Small intestine (tissue), 16 donors: ENCODE results near the gene NPAS4. TPM values are rescaled to one million over a fixed set of nuclear protein-coding genes. Genes with fewer than 3 reads are reported as not detected.
"Not testable (repeated sequence)": the region's sequence is repeated elsewhere in the genome, so short reads cannot be mapped to it uniquely, and the experiment has no call there.

Experiments
- DNase-seq, 2 donors: peaks; one replicate each; pipeline versions ENCODE4 v3.0.0 to v3.0.0-alpha.2; 2013
- FAIRE-seq: peaks from 2 replicates; lab custom pipeline; 2012; peaks lifted over from hg19 to GRCh38; lab: Jason Lieb, UNC
- H3K27ac ChIP-seq, 3 donors: one replicate each; pipeline ENCODE4 v1.5.1; 2013; ENCODE audit warnings: low read length in 2 of 3, mild to moderate bottlenecking in 2 of 3, control low read depth in 1 of 3, inconsistent platforms in 1 of 3, low read depth in 1 of 3, moderate library complexity in 1 of 3
- H3K27me3 ChIP-seq, 3 donors: one replicate each; pipeline ENCODE4 v1.6.1; 2013; ENCODE audit warnings: low read length in 3 of 3, inconsistent platforms in 1 of 3; ENCODE audit not compliant: control insufficient read depth in 3 of 3, insufficient read depth in 3 of 3
- H3K36me3 ChIP-seq, 3 donors: one replicate each; pipeline ENCODE4 v1.6.1; 2013; ENCODE audit warnings: low read length in 3 of 3, inconsistent platforms in 1 of 3, low read depth in 1 of 3, mild to moderate bottlenecking in 1 of 3, moderate library complexity in 1 of 3; ENCODE audit not compliant: control insufficient read depth in 3 of 3, insufficient read depth in 2 of 3
- H3K4me1 ChIP-seq, 3 donors: one replicate each; pipeline ENCODE4 v1.6.1; 2013; ENCODE audit warnings: low read length in 2 of 3, inconsistent platforms in 1 of 3, low read depth in 1 of 3, mild to moderate bottlenecking in 1 of 3, moderate library complexity in 1 of 3; ENCODE audit not compliant: control insufficient read depth in 3 of 3, insufficient read depth in 2 of 3
- H3K4me3 ChIP-seq, 3 donors: one replicate each; pipeline ENCODE4 v1.5.1; 2013; ENCODE audit warnings: low read length in 3 of 3, control low read depth in 1 of 3, inconsistent platforms in 1 of 3, low read depth in 1 of 3, mild to moderate bottlenecking in 1 of 3, moderate library complexity in 1 of 3
- H3K9me3 ChIP-seq, 2 donors: one replicate each; pipeline ENCODE4 v1.6.1; 2013; ENCODE audit warnings: low read depth in 1 of 2, low read length in 1 of 2; ENCODE audit not compliant: control insufficient read depth in 2 of 2, insufficient read depth in 1 of 2
- WGBS, 3 donors: extraction: QIAGEN DNeasy Blood & Tissue Kit; methylation state at CpG; one replicate each; pipeline ENCODE4 v1.1.7; 2013; 5-methylcytosine and 5-hydroxymethylcytosine counted together
- long read RNA-seq, 10 donors: transcript quantifications; one replicate each; lab custom pipeline, GENCODE V29; 2026
- polyA plus RNA-seq, 4 donors: library from polyadenylated mRNA; stranded (reverse) in 3 of 4; unstranded in 1 of 4; fragments of 200-250 nt in 3 of 4; fragments of 120-200 nt in 1 of 4; gene quantifications; one replicate each; pipeline versions ENCODE4 v1.2.1 to v1.2.3, GENCODE V29; 2013
- donor health status: healthy with polysubstance abuse.
- donor health status: control.
- donor health status: control.
- donor health status: Bipolar disorder and iron deficiency.
- donor health status: healthy.

Gene NPAS4
- polyA plus RNA-seq = under 1 TPM in 2 of 4 donors, not detected in 2; 0.10 to 0.15 TPM
- long read RNA-seq, donor 1 = 0 reads
- long read RNA-seq, donor 2 = 0 reads
- long read RNA-seq, donor 3 = 0 reads
- long read RNA-seq, donor 4 = 0 reads
- long read RNA-seq, donor 5 = 0 reads
- long read RNA-seq, donor 6 = 0 reads
- long read RNA-seq, donor 7 = 0 reads
- long read RNA-seq, donor 8 = 0 reads
- long read RNA-seq, donor 9 = 0 reads
- long read RNA-seq, donor 10 = 0 reads

DNA sequence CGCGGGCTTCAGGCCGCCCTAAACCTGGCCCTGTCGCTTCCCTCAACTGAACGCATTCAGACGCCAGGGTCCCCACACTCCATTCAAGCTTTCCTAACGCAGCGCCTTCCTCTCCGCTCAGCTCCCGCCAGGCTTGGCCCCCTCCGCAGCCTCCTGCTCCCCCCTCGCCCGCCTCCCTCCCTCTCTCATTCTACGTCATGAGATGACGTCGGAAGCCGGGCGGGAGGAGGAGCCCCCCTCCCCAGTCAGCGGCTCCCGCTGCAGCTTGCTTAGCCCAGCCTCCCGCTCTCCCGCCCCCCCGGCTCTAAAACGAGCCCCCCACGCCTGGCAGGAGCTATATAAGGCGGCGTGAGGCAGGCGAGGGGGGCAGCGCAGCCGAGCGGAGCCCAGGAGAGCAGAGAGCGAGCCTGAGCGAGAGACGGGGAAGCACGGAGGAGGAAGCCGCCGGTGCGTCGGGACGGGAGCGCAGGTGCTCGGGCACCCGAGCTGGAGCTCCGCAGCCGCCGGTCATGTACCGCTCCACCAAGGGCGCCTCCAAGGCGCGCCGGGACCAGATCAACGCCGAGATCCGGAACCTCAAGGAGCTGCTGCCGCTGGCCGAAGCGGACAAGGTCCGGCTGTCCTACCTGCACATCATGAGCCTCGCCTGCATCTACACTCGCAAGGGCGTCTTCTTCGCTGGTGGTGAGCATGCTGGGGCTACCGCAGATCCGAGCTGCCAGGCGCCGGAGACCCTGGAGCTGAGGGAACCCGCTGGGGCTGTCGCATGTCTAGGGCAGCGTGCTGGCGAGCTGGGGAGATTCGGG is at the start of gene NPAS4:
Gene NPAS4, plus strand, starts transcription at position 365 of the 806 bp plus-strand sequence. Its CDS starts 145 bp downstream, at position 510.
- peaks cover 0 to 9% of the 10 kb centered on the region in 2 donors for H3K9me3 ChIP-seq
- H3K4me3 ChIP-seq = peak within 1 kb of the TSS in 1 of 3 donors; percentile 10
- H3K27me3 ChIP-seq = peaks cover 0 to 42% (median 2%) of the 10 kb centered on the region in 3 donors
- H3K4me1 ChIP-seq = no peaks in the 10 kb centered on the region
- H3K27ac ChIP-seq = peak within 1 kb of the TSS in 1 of 3 donors; percentile 33
- 7 to 19% (median 15%) methylated on average over 67 to 71 of the region's 71 CpGs for WGBS, 3 donors
- H3K36me3 ChIP-seq = peaks cover 0 to 2% (median 0%) of the 10 kb centered on the region in 3 donors
- DNase-seq = no peak
- no peak for FAIRE-seq

DNA sequence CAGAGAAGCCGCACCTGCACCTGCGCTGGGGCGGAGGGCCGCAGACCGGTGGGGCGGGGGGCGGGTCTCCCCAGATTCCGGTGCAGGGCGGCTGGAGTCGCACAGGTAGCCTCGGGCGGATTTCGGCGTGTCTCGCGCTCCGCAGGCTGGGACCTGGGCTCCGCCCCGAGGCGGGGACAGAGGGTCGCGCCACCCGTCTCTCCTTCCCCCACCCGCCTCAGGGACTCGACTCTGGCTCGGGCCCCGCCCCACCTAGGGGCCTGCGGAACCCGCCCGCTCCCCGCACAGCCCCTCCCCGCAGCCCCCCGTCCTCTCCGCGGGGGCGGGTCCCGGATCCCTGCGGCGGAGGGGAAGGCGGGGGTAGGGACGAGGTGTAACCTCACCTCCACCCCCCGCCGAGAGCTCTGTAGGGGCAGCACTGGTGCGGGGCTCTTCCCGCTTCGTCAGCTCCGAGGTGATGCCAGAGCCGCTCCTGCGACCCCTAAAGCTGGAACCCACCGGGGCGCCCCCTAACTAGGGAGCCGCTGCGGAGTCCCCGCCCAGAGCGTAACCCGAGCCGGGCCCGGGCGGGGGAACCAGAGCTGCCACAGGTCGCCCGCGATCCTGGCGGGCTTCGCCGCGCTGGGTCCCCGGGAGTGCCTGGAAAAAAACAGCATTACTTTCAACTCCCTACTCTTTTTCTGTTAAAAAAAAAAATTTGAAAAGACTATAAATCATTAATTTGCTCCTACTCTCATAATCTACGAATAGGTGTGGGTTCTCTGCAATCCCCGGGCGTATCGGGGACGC is 49.0 kb upstream of the NPAS4 start, which contains the start of gene SLC29A2:
Gene SLC29A2, minus strand, starts transcription at position 134 of the 789 bp plus-strand sequence. CDS start 169 bp downstream, outside the sequence.
- no peak for FAIRE-seq
- no peaks in the 10 kb centered on the region for H3K9me3 ChIP-seq

DNA sequence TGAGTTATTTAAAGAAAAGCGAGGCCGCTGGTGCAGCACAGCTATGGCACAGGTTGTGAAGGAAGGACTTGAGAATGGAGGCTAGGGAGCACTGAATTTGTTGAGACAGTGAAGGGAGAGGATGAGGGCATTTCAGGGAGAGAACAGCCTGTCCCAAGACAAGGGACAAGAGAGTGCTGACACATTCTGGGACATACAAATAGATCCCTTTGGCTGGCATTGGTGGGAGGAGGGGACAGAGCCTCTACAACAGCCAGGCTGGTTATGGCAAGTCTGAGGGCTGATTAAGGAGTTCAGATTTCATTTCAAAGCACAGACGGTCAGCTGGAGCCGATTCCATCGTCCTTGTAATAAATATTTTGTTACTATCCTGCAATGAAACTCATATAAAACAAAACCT is 47.6 kb upstream of the NPAS4 start:
- WGBS, 3 donors = 48 to 67% (median 49%) methylated on average over 5 of the region's 5 CpGs
- no peak for FAIRE-seq
- H3K36me3 ChIP-seq = peaks cover 0 to 14% (median 0%) of the 10 kb centered on the region in 3 donors

More for the DNA sequence above, 49.0 kb upstream of the NPAS4 start, which contains the start of gene SLC29A2:
- peak; percentile 77 to 89 for DNase-seq
- Histone ChIP-seq H3K4me1 (peaks cover 0 to 17% (median 0%) of the 10 kb centered on the region in 3 donors), H3K27me3 (peaks cover 0 to 8% (median 0%) of the 10 kb centered on the region in 3 donors), H3K27ac (peak within 1 kb of the TSS; percentile 63 to 92 (median 90)), H3K4me3 (peak within 1 kb of the TSS; percentile 67 to 70 (median 69)), H3K36me3 (peaks cover 0 to 29% (median 0%) of the 10 kb centered on the region in 3 donors)
- WGBS, 3 donors = 0 to 1% (median 1%) methylated on average over 41 to 72 of the region's 72 CpGs

DNA sequence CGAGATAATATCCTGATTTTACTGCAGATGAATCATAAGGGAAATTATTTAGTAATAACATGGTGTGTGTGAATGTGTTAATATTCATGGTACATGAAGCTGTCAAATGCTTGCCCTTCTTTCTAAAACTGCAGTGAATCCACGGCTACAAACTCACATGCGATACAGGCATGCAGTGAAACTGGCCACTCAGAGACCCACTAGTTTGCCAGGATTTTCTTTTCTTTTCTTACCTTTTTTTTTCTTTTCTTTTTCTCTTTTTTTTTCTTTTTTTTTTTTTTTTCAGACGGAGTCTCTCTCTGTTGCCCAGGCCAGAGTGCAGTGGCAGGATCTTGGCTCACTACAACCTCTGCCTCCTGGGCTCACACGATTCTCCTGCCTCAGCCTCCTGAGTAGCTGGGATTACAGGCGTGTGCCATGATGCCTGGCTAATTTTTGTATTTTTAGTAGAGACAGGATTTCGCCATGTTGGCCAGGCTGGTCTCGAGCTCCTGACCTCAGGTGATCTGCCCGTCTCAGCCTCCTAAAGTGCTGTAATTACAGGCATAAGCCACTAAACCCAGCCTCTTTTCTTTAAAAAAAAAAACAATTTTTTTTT is 47.0 kb upstream of the NPAS4 start:
- H3K27ac ChIP-seq, H3K4me3 ChIP-seq, H3K36me3 ChIP-seq, H3K9me3 ChIP-seq, DNase-seq, H3K27me3 ChIP-seq, FAIRE-seq: not testable (repeated sequence)
- 64 to 79% (median 76%) methylated on average over 8 to 9 of the region's 9 CpGs for WGBS, 3 donors
- H3K4me1 ChIP-seq = peaks cover 0 to 17% (median 0%) of the 10 kb centered on the region in 3 donors

More for the DNA sequence above, 47.6 kb upstream of the NPAS4 start:
- peaks cover 0 to 17% (median 0%) of the 10 kb centered on the region in 3 donors for H3K4me1 ChIP-seq
- H3K9me3 ChIP-seq = no peaks in the 10 kb centered on the region
- H3K27ac ChIP-seq = no peak overlapping the region
- no peak overlapping the region for H3K4me3 ChIP-seq
- peaks cover 0 to 8% (median 0%) of the 10 kb centered on the region in 3 donors for H3K27me3 ChIP-seq
- DNase-seq = no peak

DNA sequence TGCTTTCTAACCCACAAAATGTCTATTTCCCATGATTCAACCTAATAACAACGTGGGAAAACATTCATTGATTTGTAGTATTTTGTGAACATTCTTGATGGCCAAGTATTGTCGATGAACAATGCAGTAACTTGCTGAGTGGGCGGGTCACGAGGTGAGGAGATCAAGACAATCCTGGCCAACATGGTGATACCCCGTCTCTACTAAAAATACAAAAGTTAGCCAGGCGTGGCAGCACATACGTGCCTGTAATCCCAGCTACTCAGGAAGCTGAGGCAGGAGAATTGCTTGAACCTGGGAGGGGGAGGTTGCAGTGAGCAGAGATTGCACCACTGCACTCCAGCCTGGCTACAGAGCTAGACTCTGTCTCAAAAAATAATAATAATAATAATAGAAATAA is 40.6 kb upstream of the NPAS4 start:
- WGBS, 3 donors = 19 to 22% (median 21%) methylated on average over 7 of the region's 7 CpGs
- FAIRE-seq, H3K27me3 ChIP-seq, H3K27ac ChIP-seq, H3K9me3 ChIP-seq, H3K36me3 ChIP-seq, DNase-seq, H3K4me3 ChIP-seq, H3K4me1 ChIP-seq: not testable (repeated sequence)

DNA sequence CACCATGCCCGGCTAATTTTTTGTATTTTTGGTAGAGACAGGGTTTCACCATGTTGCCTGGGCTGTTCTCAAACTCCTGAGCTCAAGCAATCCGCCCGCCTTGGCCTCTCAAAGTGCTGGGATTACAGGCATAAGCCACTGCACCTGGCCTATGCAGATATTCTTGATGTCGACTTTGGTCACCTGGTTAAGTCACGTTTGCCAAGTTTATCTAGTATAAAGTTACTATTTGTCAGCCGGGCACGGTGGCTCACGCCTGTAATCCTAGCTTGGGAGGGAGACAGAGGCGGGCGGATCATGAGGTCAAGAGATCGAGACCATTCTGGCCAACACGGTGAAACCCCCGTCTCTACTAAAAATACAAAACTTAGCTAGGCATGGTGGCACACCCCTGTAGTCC is 36.5 kb upstream of the NPAS4 start:
- H3K27ac ChIP-seq, H3K4me1 ChIP-seq, FAIRE-seq, H3K4me3 ChIP-seq, H3K9me3 ChIP-seq, DNase-seq, H3K27me3 ChIP-seq, H3K36me3 ChIP-seq: not testable (repeated sequence)
- 20 to 67% (median 36%) methylated on average over 13 of the region's 13 CpGs for WGBS, 3 donors

DNA sequence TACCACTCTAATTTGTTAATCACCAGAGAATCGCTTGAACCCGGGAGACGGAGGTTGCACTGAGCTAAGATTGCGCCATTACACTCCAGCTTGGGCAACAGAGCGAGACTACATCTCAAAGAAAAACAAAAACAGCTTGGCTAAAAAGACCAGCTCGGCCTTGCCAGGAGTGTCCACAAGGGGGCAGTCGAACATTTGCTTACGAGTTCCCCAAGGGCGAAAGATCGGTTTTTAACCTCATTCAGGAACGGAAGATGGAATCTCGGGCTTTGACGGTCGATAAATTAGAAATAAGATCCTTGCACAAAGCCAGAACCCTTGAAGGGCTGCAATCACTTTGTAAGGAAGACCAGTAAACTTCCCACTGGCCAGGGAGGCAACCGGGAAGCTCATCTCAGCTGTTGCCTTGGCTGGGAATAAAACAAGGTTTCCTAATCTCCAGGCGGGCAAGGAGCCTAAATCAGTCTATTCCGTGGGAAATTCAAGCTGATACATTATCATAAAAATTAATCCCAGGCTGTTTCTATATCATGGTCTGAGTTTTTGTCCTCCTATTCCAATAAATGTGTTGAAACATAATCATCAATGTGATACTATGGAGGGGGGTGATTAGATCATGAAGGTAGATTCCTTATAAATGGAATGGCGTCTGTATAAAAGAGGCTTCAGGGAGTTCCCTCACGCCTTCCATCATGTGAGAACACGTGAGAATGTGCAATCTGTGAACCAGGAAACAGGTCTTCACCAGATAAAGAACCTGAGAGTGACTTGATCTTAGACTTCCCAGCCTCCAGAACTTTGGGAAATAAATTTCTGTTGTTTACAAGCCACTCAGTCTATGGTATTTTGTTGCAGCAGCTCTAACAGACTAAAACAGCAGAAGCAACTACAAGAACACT is 34.4 kb upstream of the NPAS4 start:
- peak overlapping the region in 1 of 3 donors; percentile 2 for H3K4me3 ChIP-seq
- no peaks in the 10 kb centered on the region for H3K27me3 ChIP-seq
- DNase-seq (peak; percentile 82 to 87), FAIRE-seq (no peak)
- H3K27ac ChIP-seq = no peak overlapping the region
- no peaks in the 10 kb centered on the region for H3K36me3 ChIP-seq
- WGBS, 3 donors = 6 to 7% (median 7%) methylated on average over 20 of the region's 20 CpGs
- no peaks in the 10 kb centered on the region for H3K9me3 ChIP-seq
- H3K4me1 ChIP-seq = no peaks in the 10 kb centered on the region
